CD4-positive, alpha-beta T cell treated with Interleukin-12 subunit alpha and Interleukin-12 subunit beta, for 1 hour (primary cell): ENCODE data around the gene GPR33.
A peak's percentile ranks its signal among the peaks of the same experiment; 100 is the strongest.
"Not testable (repeated sequence)": the region's sequence is repeated elsewhere in the genome, so short reads cannot be mapped to it uniquely, and the experiment has no call there.

Source experiments
- DNase-seq: peaks from one replicate; pipeline ENCODE4 v3.0.0-alpha.2; 2020

The GPR33 gene, protein sequence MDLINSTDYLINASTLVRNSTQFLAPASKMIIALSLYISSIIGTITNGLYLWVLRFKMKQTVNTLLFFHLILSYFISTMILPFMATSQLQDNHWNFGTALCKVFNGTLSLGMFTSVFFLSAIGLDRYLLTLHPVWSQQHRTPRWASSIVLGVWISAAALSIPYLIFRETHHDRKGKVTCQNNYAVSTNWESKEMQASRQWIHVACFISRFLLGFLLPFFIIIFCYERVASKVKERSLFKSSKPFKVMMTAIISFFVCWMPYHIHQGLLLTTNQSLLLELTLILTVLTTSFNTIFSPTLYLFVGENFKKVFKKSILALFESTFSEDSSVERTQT

DNA sequence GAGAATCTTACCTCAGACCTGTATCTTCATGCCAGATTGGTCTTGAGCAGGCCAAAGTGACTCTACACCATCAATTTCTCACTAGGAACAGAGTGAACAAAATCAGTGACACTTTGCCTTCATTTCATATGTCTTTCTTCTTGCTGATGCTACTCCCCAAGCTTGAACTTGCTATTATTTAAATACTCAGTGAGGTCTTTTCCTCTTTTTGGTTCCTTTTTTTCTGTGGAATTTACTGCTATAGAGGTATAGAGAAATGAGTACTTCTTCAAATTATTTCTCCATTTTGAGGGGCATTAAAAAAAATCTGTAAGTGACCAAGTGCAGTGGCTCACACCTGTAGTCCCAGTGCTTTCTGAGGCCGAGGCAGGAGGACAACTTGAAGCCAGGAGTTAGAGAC, at the start of gene GPR33:
Gene GPR33 (minus strand): TSS at position 154 of the 400 bp plus-strand sequence. CDS start 4,074 bp downstream, outside the sequence.
- no peak for DNase-seq

DNA sequence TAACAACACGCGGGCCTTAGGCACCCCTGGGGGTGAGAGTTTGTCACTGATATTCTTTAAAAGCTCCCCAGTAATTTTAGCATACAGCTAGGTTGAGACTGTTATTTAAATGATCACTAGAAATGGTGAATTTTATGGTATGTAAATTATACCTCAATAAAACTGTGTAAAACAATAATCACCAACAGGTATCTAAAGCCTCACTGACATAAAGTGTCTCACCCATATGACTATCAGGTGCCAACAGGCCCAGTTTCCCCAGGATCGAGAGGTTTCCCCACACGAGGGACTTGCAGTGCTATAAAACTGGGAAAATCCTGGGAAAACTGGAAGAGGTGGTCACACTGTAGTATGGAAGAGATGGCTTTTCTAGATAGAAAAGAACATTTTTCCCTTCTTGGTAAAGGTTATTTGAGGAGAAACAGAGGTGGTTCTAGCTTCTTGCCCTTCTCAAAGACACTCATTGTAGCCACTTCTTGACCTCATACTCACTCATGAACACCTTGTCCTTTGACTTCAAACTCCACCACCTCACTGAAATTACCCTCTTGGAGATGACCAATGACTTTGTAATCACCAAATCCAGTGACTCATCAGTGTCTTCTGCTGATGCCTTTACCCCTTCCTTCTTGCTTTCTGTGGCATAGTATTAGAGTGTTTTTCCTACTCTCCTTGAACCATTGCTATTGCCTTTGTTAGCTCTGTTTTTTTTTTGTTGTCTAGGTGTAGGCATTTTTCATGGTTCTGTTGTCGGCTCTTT, 48.5 kb upstream of the GPR33 start:
- DNase-seq = no peak

DNA sequence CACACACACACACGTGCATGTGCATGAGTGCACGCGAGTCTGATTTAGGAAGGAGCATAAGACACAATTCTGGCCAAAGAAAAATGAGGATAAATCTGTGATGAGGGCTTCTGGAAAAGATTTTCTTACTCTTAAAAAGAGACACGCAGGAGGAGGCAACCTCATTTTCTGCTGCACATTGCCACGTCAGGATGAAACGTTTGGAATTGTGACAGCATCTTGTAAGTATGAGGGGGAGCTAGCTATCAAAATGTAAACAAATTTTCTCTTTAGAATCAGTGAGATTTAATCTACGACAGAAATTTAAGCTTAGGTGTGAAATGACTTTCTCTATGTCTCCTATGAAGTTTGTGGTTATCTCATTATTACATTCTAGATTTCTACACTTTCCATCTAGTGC, 42.3 kb upstream of the GPR33 start:
- DNase-seq = no peak

DNA sequence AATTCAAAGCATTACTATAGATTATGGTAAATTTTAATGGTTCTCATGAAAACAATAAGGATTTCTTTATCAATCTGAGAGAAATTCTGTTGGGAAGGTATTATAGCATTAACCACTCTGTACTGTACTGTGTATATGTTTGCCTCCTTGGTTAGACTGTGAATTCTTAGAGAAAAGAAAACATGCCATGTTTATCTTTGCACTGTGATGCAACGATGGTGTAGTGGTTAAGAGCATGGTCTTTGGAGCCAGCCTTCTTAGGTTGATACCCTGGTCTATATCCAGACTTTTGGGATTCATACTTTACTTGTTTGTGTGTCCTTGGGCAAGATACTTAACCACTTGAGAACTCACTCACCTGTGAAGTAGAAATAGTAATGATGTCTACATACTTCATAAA, 41.2 kb upstream of the GPR33 start:
- no peak for DNase-seq

DNA sequence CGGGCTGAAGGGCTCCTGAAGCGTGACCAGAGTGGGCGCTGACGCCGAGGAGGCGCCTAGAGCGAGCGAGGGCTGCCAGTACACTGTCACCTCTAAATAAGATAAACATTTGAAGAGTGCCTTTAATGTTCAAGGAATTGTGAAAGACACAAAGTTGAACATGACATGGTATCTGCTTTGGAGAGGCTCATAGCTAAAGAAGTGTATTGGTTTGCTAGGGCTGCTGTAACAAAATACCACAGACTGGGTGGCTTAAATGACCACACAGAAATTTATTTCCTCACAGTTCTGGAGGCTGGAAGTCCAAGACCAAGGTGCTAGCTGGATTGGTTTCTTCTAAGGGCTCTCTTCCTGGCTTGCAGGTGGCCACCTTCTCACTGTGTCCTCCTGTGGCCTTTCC, 39.7 kb upstream of the GPR33 start:
- DNase-seq = no peak

DNA sequence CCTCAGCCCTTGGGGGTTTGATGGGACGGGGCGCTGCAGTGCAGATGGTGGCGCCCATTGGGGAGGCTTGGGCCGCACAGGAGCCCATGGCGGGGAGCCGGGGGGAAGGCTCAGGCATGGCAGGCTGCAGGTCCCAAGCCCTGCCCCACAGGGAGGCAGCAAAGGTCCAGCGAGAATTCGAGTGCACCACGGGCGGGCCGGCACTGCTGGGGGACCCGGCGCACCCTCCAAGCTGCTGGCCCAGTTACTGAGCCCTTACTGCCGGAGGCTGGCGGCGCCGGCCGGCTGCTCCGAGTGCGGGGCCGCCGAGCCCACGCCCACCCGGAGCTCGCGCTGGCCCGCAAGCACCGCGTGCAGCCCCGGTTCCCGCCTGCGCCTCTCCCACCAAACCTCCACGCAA, 39.2 kb upstream of the GPR33 start:
- DNase-seq = no peak

DNA sequence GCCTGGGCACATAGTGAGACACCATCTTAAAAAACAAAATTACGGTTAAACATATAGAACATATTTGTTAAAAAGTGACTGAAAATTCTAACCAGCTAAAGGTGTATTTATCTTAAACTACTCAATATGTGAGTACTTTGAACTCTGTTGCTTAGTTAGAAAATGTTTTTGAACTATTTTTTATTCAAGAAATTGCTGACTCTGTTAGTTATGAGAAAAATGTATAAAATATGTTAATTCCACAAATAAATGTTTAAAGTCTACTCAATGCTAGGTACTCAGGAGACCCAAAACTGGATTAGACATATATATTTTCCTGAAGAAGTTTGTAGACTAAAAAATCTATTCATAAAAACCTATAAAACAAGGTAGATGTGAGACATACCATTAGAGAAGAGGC, 23.0 kb upstream of the GPR33 start:
- DNase-seq = no peak

DNA sequence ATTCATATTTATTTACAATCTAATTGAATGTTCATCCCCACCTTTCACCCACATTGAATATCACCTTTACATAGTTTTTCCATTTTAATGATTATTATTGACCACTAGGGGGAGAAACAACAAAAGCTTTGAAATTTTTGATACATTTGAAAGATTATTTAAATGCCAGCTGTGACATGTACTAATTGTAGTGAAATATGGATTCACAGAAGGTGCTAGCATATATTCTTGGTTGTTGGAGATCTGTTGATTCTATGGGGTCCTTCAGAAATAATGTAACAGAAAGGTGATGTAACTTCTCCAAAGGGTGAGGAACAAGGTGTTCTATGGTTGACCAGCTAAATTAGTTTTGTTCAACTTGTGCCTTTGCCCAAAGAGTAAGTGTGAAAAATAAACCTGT, 22.4 kb upstream of the GPR33 start:
- DNase-seq = peak; percentile 18

DNA sequence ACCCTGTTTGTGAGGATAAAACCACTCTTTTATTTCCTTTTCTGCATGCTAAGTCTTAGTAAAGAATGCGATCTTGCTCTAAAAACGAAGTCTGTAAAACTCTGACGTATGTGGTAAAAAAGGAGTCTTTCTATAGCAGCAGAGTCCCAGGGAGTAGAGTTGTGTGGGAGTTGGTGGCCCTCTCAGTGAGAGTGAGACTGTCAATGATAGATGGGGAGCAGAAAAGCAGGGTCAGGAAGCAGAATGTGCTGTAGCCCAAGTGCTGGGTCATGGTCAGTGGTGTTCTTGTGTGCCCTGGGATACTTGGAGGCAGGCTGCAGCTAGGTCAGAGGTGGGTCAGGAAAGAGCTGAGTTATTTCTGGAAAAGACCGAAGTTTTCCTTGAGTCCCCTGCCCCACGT, 20.3 kb upstream of the GPR33 start:
- no peak for DNase-seq

DNA sequence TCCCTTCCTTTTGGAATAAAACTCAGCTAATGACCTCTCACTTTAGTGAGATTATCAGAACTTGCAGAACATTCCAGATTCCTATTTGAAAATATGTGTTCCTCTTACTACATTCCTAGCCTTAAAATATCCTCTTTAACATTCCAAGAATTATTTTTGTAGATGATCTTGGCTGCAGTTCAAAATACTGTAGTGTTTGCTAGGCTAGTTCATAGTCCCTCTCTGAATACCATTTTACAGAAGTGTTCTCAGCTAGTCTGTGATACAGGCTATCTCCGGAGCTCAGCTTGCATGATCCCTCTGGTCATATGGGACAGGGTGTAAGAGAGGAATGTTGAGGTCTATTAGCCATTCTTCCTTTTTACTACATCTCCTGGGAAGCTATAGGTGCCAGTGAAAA, 17.6 kb upstream of the GPR33 start:
- no peak for DNase-seq

DNA sequence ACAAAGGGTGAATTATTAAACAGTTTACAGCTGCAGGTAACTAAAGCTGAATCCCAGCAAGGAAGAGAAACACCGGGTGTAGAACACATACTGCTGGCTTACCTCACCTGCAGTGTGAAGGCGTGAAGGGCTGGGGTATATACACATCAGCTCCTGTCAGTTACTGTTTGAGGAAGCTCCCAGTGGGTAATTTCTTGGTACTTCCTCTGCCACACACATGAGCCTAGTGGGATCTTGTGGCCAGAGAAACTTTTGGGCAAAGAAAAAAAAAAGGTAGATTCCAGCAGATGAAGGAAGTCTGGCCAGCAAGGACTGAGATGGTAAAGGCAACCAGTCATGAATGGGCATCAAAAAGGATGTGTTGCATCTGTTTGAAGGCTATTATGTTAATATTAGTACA, 14.0 kb upstream of the GPR33 start:
- DNase-seq = no peak

DNA sequence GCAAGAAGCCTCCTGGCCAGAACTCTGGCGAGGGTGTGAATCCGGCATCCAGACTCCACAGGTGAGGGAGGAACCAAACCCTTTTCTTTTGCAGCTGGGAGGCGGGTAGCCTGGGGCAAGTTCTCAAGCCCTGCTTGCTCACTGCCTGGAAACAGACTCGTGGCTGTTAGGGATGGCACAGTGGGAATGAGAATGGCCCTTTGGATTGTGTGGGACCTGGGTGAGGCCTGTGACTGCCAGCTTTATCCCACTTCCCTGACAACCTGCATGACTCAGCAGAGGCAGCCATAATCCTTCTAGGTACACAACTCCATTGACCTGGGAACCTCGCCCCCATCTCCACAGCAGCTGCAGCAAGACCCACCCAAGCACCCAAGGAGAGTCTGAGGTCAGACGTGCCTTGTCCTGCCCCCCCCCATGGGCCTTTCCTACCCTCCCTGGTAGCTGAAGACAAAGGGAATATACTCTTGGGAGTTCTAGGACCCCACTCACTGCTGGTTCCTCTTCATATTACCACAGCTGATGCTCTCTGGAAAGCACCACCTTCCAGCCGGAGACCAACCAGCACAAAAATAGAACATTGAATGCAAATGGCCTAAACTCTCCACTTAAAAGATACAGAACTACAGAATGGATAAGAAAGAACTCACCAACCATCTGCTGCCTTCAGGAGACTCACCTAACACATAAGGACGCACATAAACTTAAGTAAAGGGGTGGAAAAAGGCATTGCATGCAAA, 5.1 kb upstream of the GPR33 start:
- no peak for DNase-seq

DNA sequence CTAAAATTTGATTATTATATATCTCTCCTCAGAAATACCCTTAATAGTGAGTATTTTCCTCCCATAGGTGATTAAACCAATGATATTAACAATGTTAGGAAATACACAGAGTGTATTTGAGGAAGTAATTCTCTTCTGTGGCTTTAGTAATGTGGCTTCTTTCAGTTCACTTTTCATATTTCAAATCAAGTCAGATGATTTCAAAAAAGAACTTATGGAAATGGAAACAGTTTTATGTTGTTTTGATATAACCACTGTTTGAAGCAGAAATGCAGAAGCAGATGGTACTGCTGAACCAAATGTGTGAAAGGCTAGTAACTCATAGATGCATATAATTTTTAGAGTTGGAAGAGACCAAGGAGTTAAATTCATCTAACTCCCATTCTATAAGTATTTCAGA, 1.9 kb upstream of the GPR33 start:
- DNase-seq = no peak

DNA sequence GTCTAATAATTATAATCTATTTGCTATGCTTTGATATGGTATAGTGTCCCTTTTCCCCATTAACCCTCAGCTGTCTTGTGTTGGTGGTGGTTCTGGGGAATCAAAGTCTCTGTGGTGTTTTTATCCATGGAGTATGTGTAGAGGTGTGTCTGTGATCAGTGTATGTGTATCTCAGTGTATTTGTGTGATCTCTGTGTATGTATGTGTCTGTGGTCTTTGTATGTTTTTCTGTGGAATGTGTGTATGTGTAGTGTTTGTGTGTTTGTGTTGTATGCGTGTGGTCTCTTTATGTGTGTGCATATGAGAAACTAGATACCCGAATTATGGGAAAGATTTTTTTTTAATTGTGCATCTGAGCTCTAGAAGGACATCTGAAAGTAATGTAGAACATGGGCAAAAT, 1.1 kb downstream of the GPR33 start:
- DNase-seq = no peak

DNA sequence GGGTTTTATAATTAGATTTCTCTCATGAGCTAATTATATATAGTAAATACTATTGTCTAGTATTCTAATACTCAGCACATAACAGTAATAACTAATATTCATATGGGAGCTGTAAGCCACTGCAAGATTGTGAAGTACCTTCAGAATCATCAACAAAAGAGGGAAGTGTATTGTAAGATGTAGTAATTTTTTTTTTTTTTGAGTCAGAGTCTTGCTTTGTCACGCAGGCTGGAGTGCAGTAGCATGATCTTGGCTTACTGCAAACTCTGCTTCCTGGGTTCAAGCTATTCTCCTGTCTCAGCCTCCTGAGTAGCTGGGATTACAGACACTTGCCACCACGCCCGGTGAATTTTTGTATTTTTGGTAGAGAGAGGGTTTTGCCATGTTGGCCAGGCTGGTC, 3.1 kb downstream of the GPR33 start:
- no peak for DNase-seq

DNA sequence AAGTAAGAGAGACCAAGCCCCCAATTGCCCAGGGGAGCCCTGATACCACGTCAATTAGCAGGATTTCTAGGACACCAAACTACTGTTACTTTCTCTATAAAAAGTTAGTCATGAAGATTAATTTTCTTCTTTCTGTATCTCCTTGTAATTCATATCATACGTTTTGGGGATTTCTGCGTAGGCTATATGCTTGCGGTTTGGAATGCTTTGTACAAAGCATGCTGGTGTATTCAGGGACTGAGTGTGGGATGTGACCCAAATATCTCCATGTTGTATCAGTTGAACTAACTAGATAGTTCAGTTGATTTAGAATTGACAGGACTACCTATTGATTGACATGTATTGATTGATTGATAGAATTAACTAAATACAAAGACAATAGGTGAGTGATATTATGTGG, 7.7 kb downstream of the GPR33 start:
- DNase-seq = no peak

DNA sequence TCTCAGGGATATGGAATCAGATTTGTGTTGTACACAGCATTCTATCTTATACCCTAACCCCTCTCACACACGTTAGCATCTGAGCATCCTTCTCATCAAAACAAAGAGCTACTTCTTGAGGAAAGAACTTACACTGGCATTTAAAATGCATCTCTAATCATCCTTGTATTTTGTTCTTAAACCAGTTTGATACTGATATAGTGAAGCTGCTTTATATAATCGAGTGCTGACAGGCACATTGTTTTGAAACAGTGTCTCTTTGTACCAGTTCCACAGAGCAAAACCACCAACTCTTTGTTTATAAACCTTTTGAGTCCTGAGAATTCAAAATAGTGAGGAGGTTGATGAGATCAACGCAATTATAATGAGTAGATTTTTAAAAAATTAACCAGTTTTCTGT, 8.8 kb downstream of the GPR33 start:
- no peak for DNase-seq

DNA sequence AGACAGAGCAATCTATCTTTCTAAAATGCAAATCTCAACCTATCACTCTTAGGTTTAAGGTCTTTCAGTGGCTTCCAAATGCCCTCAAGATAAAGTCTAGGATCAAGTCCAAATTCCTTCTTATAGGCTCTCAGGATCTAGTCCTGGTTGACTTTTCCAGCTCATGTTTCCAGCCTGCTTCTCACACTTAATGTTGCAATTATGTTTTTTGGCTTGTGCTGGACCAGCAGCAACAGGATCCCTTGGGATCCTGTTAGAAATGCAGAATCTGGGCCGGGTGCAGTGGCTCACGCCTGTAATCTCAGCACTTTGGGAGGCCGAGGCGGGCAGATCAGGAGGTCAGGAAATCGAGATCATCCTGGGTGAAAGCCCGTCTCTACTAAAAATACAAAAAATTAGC, 10.6 kb downstream of the GPR33 start:
- DNase-seq = no peak

DNA sequence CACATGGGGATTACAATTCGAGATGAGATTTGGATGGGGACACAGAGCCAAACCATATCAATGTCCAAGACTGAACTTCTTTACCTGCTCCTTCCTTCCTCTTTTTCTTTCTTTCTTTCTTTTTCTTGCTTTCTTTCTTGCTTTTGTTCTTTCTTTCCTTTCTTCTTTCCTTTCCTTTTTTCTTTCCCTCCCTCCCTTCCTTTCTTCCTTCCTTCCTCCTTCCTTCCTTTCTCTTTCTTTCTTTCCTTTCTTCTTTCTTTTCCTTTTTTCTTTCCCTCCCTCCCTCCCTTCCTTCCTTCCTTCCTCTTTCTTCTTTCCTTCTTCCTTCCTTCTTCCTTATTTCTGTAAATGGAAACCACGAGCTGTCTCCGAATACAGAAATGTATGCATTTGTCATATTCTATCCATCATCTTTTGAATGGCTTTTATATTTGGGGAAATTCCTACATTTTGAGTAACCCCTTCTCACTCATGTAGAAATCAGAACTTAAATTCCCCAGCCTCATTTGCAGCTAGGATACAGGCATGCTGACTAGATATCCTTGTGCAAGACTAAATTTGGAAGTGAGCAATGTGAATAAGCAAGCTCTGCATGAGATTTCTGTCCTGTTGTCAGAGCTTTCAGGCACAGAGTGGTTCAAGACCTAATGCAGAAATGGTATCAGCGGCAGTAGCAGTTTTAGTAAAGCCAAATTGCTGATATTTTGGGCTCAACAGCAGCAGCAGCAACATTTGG, 11.5 kb downstream of the GPR33 start:
- no peak for DNase-seq

DNA sequence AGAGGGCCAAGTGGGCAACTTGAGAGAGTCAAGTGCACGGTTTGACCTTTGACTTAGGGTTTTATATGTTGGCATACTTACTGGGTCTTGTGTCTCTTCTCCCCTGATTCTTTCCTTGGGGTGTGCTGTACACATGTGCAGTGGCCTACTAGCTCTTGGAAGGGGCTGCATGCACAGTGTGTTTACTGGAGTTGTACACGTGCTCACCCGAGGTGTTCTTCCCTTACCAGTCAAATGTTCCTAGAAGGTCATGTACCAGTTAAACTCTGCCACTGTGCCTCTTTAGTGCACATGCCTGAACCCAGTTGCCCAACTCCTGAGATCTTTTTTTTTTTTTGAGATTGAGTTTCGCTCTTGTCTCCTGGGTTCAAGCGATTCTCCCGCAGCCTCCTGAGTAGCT, 21.3 kb downstream of the GPR33 start:
- DNase-seq = no peak

DNA sequence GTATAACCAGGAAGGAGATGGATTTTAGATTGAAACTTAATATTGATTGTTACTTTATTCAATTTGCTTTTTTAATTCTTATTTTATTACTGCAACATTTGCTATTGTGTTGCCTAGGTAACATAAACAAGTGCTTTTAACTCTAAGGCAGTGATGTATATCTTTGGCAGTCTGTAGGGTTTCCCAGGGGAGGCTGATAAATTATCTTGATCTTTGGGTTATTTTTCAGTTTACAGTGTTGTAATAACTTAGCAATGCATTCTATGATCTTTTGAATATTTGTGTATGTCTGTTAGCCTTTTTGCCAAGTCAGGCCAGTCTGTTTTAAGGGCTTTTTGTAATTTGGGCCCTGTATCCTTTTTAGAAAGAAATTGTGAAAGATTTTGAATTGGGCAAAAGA, 22.7 kb downstream of the GPR33 start:
- DNase-seq = no peak

DNA sequence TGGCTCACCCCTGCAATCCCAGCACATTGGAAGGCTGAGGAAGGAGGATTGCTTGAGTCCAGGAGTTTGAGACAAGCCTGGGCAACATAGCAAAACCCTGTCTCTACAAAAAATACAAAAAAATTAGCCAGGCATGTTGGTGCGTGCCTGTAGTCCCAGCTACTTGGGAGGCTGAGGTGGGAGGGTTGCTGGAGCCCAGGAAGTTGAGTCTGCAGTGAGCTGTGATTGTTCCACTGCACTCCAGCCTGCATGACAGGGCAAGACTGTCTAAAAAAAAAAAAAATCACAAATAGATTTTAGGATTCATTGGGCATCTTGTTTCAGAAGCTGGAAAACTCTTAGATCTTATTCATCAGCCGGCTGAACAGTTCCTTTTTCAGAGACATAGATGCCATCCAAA, 25.4 kb downstream of the GPR33 start:
- DNase-seq = not testable (repeated sequence)

DNA sequence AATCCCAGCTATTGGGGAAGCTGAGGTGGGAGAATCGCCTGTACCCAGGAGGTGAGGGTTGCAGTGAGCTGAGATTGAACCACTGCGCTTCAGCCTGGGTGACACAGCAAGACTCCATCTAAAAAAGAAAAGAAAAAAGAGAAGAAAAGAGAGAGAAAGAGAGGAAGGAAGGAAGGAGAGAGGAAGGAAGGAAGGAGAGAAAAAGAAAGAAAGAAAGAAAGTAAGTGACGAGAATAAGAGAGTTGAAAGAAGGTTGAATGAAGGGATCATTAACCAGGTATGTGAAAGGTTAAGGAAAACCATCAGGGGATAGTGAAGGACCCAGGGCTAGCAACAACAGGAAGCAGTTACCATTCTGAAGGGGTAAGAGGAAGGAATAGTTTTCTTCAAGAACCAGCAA, 26.3 kb downstream of the GPR33 start:
- no peak for DNase-seq
